Left lung (tissue), 10 donors: ENCODE data around the gene CCDC174. TPM values are rescaled to one million over a fixed set of nuclear protein-coding genes. Genes with fewer than 3 reads are reported as not detected.

ENCODE experiments used
- ATAC-seq: fragments of 200-7000 bp; cut with Tn5 transposase; one replicate; pipeline ENCODE4 v1.9.1; 2020; ENCODE audit warnings: moderate library complexity
- DNase-seq, 4 donors: peaks; one replicate each; pipeline ENCODE4 v3.0.0-alpha.2; 2013 to 2020
- H3K27ac ChIP-seq, 2 donors: fragments of 200-600 bp; sonication (generic) in 1 of 2; one replicate each; pipeline versions ENCODE4 v1.5.0 to v1.8.0; 2020 to 2021
- H3K27me3 ChIP-seq, 2 donors: fragments of 200-600 bp; sonication (generic) in 1 of 2; one replicate each; pipeline versions ENCODE4 v1.5.0 to v1.8.0; 2020 to 2021
- H3K36me3 ChIP-seq, 2 donors: fragments of 200-600 bp; sonication (generic) in 1 of 2; one replicate each; pipeline versions ENCODE4 v1.5.0 to v1.8.0; 2020 to 2021
- H3K4me1 ChIP-seq, 2 donors: fragments of 200-600 bp; one replicate each; pipeline ENCODE4 v1.8.0; 2021
- H3K4me3 ChIP-seq, 2 donors: fragments of 200-600 bp; sonication (generic) in 1 of 2; one replicate each; pipeline versions ENCODE4 v1.5.0 to v1.8.0; 2020 to 2021; ENCODE audit warnings: mild to moderate bottlenecking in 1 of 2
- H3K9me3 ChIP-seq, 2 donors: fragments of 200-600 bp; sonication (generic) in 1 of 2; one replicate each; pipeline versions ENCODE4 v1.5.0 to v1.8.0; 2020 to 2021
- intact Hi-C, 2 donors: fragments of 100-400 bp; cut with DNase I; formaldehyde crosslinking; loops; one replicate each; pipeline versions ENCODE4 v1.11.2 to v1.14.2; 2022
- polyA plus RNA-seq, 6 donors: library from polyadenylated mRNA; unstranded; fragments of 120-200 nt; gene quantifications; one replicate each; pipeline ENCODE4 v1.2.1, GENCODE V29; 2013; ENCODE audit not compliant: insufficient read length in 6 of 6
- total RNA-seq, 2 donors: library from RNA; stranded (reverse); fragmentation: NEBNext Ultra II Directional; extraction: Animal tissue kit (Norgen Biotek cat#: 25700); gene quantifications; one replicate each; pipeline ENCODE4 v1.2.1, GENCODE V29; 2021
- TF ChIP-seq, protein P1 (sequence below), 2 donors: fragments of 200-600 bp; sonication (generic) in 1 of 2; IDR thresholded peaks; one replicate each; pipeline versions ENCODE4 v1.5.0 to v1.8.0; 2021; ENCODE audit warnings: antibody characterized with exemption in 2 of 2
- donor health status: DM: no; HTN: yes; CAD: no.
- donor health status: DM: no; HTN: no; CAD: no.

The CCDC174 gene
- total and polyA plus RNA-seq, 8 donors: 13.3 to 42.2 (median 34.2) TPM

- H3K4me3 ChIP-seq: no peak overlapping the region
- intact Hi-C loops: no loop called here
- H3K27me3 ChIP-seq: peaks cover 0 to 16% of the 10 kb centered on the region in 2 donors
- TF ChIP-seq, protein P1, sequence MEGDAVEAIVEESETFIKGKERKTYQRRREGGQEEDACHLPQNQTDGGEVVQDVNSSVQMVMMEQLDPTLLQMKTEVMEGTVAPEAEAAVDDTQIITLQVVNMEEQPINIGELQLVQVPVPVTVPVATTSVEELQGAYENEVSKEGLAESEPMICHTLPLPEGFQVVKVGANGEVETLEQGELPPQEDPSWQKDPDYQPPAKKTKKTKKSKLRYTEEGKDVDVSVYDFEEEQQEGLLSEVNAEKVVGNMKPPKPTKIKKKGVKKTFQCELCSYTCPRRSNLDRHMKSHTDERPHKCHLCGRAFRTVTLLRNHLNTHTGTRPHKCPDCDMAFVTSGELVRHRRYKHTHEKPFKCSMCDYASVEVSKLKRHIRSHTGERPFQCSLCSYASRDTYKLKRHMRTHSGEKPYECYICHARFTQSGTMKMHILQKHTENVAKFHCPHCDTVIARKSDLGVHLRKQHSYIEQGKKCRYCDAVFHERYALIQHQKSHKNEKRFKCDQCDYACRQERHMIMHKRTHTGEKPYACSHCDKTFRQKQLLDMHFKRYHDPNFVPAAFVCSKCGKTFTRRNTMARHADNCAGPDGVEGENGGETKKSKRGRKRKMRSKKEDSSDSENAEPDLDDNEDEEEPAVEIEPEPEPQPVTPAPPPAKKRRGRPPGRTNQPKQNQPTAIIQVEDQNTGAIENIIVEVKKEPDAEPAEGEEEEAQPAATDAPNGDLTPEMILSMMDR (IDR thresholded peaks at IDR 0.05): no peak
- no peaks in the 10 kb centered on the region for H3K9me3 ChIP-seq
- DNase-seq (no peak), ATAC-seq (no peak)
- no peaks in the 10 kb centered on the region for H3K36me3 ChIP-seq
- H3K27ac ChIP-seq: no peak overlapping the region
- H3K4me1 ChIP-seq: no peaks in the 10 kb centered on the region
Measured at GRCh38 chr3:14631101-14631497, 20.5 kb upstream of the CCDC174 start.

DNA sequence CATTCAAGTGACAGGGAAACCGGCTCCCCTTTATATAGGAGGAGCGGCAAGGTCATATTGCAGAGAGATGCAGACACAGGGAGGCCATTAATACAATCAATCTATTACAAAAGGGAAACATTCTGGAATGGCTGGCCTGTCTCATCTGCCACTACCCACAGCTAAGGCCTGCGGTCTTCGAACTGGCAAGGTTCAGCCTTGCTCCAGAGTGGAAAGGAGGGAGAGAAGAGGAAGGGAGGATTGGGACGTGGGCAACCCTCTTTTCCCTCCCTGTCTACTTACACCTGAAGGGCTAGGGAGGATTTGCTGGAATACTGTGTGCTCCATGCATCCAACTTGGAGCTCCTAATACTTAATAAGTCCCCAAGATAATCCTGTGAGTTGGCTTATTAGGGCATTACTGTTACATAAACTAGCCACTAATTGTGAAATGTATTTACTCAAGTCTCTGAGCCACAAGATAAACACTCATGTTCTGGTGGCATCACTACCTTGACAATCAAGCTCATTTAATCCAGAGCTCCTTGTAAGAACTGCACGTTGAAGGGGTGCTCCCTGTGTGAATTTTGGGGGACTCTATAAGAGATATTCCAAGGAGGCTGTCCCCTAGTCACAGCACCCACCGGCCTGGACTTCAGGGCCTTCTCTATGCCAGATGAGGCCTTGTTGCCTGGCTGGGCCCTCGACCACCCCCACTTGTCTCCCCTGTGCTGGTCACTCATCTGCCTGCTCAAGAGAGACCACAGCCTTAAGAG lies 19.7 kb upstream of the CCDC174 start:
- Histone ChIP-seq H3K27me3 (peaks cover 0 to 23% of the 10 kb centered on the region in 2 donors), H3K4me1 (no peaks in the 10 kb centered on the region), H3K27ac (no peak overlapping the region), H3K36me3 (no peaks in the 10 kb centered on the region), H3K4me3 (no peak overlapping the region), H3K9me3 (no peaks in the 10 kb centered on the region)
- intact Hi-C loops: no loop called here
- DNase-seq (no peak), ATAC-seq (no peak)
- TF ChIP-seq, protein P1 (IDR thresholded peaks at IDR 0.05): no peak

- peaks cover 0 to 28% of the 10 kb centered on the region in 2 donors for H3K27me3 ChIP-seq
- no peak overlapping the region for H3K4me3 ChIP-seq
- no peaks in the 10 kb centered on the region for H3K4me1 ChIP-seq
- intact Hi-C loops: no loop called here
- no peak overlapping the region for H3K27ac ChIP-seq
- TF ChIP-seq, protein P1 (IDR thresholded peaks at IDR 0.05): no peak
- H3K9me3 ChIP-seq: no peaks in the 10 kb centered on the region
- ATAC-seq: no peak
- H3K36me3 ChIP-seq: no peaks in the 10 kb centered on the region
- no peak for DNase-seq
Measured at GRCh38 chr3:14632442-14632930, 19.1 kb upstream of the CCDC174 start.

GRCh38 chr3:14633417-14633816 lies 18.1 kb upstream of the CCDC174 start:
- TF ChIP-seq, protein P1 (IDR thresholded peaks at IDR 0.05): no peak
- Histone ChIP-seq H3K27me3 (peaks cover 0 to 32% of the 10 kb centered on the region in 2 donors), H3K4me3 (no peak overlapping the region), H3K9me3 (no peaks in the 10 kb centered on the region), H3K36me3 (no peaks in the 10 kb centered on the region), H3K4me1 (no peaks in the 10 kb centered on the region), H3K27ac (no peak overlapping the region)
- DNase-seq (no peak), ATAC-seq (no peak)
- intact Hi-C loops: no loop called here

DNA sequence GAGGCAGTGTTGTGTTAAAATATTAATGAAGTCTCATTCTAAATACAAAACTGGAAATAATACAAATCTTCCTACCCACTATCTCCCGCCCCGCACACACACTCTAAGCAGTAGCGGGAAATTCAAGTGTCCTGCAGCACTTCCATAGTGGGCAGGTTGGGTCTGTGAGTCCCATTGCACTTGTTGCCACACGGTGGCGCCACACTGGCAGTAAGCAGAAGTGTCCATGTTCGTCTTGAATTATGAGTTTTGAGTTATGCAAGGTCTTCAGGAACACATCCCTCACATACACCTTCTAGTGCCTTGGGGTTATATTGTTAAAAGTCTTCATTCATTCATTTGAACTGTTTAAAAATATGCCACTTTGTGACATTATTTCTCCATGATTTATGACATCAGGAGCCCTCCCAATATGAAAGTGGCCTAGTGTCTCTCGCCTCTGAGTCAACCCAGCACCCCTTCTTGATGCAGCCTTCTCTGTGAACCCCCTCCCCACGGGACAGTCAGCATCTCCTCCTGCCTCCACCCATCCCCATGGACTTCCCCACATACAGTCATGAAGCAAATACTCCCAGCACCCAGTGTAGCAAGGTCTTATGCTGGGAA lies 17.6 kb upstream of the CCDC174 start:
- Histone ChIP-seq H3K9me3 (no peaks in the 10 kb centered on the region), H3K36me3 (no peaks in the 10 kb centered on the region), H3K4me3 (no peak overlapping the region), H3K27me3 (peaks cover 0 to 37% of the 10 kb centered on the region in 2 donors), H3K4me1 (no peaks in the 10 kb centered on the region), H3K27ac (no peak overlapping the region)
- DNase-seq (peak in 3 of 4 donors; percentile 50 to 89 (median 54)), ATAC-seq (peak; percentile 91)
- intact Hi-C loops: no loop called here
- TF ChIP-seq, protein P1 (IDR thresholded peaks at IDR 0.05): peak; percentile 82 to 87
